DMS114 treated with DMSO at 0.1 percent for 48 hours (cell line): ENCODE data around the gene LPA.
"Not testable (repeated sequence)": the region's sequence is repeated elsewhere in the genome, so short reads cannot be mapped to it uniquely, and the experiment has no call there.

Experiments used
- DNase-seq: peaks from one replicate; lab custom pipeline; 2025; ENCODE audit not compliant: unreplicated experiment; lab: John Stamatoyannopoulos, UW

The LPA gene

DNA sequence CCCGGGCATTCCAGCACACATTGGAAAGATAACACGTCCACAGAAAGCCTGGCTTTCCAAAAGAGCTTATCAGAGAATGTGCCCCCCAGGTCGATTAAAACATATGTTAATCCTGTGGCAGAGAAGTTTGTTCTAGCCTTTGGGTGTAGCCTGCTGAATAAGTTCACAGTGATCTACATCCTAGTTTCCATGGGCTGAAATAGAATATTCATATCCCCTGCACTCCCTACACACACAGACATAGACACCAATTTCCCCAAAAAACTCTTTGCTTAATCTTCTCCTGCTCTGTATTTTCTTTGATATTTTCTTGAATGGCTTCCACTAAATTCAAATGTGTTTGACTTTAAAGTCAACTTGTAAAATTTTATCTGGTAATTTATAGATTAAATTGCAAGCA is 1.6 kb downstream of the LPA start:
- no peak for DNase-seq

DNA sequence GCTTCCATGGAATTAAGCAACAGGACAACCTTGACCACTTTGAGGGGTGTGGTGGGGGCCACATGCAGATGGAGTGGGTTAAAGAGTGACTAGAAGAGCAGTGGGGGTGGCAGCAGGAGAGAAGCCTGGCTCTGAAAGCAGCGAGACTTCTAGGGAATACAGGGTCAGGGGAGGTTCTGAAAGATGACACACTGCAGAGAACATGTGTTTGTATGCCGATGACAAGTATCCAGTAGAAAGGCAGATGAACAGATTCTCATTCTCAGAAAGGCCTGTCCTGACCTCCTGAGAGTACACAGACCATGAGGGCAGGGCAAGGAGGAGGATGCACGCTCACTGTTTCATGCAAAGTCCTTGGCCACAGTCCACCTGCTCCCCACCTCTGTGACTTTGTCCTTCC is 2.9 kb downstream of the LPA start:
- DNase-seq: no peak

DNA sequence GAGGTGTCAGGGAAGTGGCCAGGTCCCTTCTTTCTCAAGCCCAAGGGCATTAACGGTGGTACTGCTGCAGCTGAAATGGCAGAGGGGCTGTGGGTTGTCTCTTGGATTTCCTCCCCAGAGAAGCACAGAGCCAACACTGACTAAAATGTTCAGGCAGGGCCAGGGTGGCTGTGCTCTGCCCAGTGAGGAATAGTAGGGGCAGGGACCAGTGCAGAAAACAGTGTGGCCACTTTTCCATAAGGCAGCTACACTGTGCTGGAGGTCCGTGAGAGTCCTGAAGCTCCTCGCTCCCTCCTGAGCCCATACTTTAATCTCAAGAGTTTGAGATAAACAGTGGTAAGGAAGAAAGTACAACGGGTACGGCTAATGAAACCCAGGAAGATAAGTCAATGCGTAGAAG is 4.5 kb downstream of the LPA start:
- DNase-seq: no peak

DNA sequence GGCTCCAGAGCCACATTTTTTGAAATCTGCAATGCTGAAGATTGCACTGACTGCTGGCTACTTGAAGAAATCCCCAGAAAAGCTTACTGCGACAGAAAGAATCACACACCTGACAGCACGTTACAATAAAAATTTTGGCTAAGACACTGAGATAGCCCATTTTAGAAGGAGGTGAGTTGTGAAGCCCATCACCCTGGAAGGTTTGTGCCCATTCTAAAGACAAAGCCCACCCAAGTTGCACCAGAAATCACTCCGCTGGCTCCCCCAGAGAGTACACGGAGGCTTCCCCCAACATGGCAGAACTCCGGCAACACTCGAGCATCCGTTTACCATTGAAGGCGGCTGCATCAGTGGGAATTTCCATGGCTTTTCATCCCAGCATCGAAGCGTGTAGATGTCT is 29.4 kb downstream of the LPA start:
- DNase-seq: no peak

DNA sequence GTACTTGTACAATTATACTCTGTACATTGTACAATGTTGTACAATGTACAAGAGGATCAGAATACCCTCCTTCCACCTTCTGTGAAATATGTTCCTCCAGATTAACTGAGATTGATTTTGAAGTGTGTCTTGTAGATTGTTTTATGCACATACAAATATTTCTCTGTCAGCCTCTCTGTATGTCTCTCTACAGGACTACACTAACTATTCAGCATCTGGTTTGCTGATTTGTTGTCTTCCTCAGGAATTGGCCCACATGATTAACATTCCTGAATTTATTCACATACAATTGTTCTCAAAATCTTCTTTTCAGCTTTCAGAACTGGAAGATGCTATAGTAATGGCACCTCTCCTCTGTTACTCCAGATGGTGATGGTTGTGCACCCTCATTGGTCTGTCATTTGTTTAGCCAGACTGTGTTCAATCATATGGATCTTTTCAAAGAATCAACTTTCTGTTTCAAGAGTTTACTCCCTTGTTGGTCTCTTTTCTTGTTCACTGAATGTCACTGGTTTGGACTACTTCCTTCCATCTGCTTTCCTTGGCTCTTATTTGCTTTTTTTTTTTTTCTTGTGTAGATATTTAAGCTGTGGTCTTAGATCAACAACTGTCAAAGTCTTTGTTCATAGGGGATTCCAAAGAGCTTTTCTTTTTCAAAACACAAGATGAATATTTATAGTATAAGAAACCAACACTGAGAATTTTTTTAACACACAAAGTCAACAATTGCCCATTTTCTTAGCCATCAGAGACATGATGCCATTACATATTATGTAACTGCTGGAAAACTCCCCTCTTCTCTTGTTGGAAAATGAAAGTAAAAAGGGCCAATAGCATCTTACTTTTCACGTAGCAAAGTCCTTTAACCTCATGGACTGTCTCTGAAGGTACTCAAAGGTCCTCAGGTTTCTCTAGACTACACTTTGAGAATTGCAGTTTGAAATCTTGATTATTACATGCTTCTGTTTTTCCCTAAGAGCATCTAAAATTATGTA is 67.9 kb downstream of the LPA start:
- DNase-seq: no peak

DNA sequence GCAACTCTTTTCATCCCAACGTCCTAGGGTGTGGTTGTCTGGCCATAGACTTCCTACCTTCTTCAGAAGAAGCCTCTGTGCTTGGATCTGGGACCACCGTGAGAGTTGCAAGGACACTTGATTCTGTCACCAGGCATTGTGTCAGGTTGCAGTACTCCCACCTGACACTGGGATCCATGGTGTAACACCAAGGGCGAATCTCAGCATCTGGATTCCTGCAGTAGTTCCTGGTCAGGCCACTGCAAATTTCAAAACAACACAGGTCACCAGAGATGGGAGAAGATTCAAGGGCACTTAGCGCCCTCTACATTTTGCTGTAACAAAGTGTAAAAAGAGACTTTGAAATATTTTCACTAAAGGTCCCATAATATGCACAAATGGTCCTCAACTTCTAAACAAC is 68.8 kb downstream of the LPA start:
- not testable (repeated sequence) for DNase-seq

DNA sequence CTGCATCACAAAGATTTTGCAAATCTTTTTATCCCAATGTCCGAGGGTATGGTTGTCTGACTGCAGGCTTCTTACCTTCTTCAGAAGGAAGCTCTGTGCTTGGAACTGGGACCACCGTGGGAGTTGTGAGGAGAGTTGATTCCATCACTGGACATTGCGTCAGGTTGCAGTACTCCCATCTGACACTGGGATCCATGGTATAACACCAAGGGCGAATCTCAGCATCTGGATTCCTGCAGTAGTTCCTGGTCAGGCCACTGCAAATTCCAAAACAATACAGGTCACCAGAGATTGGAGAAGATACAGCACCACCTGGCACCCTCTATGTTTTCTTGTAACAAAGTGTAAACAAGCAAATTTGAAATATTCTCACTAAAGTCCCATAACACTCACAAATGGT is 77.7 kb downstream of the LPA start:
- DNase-seq: no peak

DNA sequence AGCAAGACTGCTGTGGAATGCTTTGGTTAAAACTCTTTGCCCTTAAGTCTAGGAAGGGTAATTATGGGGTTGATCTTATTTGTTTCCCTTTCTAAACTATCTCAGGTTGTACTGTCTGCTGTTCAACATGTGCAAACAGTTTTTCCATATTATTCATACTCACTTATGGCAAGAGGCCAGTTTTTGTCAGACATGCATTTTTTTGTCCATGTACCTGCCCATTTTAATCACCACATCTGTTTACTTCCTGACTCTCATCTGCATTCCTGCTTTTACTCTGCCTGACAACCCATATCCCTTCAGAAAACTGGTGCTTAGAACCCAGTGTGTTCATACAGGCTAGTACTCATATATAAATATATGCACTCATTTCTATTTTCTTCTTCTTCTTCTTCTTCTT is 80.3 kb downstream of the LPA start:
- no peak for DNase-seq

DNA sequence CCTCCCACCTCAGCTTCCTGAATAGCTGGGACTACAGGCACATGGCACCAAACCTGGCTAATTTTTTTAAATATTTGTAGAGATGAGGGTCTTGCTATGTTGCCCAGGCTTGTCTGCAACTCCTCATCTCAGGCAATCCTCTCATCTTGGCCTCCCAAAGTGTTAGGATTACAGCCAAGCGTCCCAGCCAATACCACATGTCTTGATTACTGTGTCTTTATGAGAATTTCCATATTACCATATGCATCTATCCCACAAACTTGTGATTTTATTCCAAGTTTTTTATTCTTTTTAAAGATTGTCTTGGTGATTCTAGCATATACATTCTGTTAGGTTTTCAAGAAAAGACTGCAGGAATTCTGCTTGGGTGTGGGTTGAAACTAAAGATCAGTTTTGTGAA is 82.7 kb downstream of the LPA start:
- no peak for DNase-seq

DNA sequence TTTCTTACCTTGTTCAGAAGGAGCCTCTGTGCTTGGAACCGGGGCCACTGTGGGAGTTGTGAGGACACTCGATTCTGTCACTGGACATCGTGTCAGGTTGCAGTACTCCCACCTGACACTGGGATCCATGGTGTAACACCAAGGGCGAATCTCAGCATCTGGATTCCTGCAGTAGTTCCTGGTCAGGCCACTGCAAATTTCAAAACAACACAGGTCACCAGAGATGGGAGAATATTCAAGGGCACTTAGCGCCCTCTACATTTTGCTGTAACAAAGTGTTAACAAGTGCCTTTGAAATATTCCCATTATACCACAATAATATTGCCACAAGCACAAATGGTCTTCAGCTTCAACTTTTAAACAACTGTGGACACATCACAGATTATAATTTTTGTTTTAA is 85.6 kb downstream of the LPA start:
- not testable (repeated sequence) for DNase-seq

DNA sequence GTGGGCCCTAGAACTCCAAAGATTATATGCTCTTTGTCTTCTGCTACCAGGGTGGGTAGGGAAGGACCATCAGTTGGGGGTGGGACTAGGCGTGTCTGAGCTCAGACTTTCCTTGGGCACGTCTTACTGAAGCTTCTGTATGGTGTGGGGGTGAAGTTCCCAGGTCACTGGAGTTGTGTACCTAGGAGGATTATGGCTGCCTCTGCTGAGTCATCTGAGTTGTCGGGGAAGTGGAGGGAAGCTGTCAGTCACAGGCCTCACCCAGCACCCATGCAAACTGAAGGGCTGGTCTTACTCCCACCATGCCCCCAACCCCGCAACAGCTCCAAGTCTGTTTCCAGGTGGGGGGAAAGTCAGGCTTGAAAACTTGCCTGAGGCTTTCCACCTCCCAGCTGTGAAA is 90.1 kb downstream of the LPA start:
- DNase-seq: no peak

DNA sequence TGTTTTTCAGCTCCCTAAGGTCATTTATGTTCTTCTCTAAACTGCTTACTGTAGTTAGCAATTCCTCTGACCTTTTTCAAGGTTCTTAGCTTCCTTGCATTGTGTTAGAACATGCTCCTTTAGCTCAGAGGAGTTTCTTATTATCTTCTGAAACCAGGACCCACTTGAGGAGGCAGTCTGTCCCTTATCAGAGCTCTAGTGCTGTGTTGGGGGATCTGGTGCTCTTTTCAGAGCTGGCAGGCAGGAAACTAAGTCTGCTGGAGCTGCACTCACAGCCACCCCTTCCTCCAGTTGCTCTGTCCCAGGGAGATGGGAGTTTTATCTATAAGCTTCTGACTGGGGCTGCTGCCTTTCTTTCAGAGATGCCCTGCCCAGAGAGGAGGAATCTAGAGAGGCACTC is 92.9 kb downstream of the LPA start:
- DNase-seq: not testable (repeated sequence)

DNA sequence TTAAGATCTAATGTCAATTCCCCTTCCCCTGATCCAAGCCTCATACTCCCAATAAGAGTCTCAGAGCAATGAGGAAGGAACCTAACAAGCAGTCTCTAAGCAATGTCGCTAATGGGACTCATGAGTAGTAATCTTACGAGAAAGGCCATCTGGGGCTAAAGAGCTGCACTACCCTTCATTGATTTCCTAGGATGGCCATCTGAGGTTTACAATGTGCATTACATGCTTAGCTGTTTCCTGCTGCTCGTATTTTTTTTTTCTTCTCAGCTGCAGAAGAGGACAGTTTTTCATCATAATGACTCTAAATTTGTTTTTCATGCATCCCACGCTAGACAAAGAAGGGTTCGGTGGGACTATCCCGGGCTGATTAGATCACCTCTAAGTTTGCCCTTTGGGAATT is 119.3 kb downstream of the LPA start:
- DNase-seq: no peak

DNA sequence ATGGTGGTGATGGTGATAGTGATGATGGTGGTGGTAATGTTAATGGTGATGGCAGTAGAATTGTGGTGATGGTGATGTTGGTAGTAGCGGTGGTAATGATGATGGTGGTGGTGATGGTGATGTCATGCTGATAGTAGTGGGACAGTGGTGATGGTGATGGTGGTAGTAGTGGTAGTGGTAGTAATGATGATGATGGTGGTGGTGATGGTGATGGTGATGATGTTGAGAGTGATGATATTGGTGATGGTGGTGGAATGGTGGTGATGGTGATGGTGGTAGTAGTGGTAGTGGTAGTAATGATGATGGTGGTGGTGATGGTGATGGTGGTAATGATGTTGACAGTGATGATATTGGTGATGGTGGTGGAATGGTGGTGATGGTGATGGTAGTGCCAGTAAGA is 128.8 kb downstream of the LPA start:
- no peak for DNase-seq

DNA sequence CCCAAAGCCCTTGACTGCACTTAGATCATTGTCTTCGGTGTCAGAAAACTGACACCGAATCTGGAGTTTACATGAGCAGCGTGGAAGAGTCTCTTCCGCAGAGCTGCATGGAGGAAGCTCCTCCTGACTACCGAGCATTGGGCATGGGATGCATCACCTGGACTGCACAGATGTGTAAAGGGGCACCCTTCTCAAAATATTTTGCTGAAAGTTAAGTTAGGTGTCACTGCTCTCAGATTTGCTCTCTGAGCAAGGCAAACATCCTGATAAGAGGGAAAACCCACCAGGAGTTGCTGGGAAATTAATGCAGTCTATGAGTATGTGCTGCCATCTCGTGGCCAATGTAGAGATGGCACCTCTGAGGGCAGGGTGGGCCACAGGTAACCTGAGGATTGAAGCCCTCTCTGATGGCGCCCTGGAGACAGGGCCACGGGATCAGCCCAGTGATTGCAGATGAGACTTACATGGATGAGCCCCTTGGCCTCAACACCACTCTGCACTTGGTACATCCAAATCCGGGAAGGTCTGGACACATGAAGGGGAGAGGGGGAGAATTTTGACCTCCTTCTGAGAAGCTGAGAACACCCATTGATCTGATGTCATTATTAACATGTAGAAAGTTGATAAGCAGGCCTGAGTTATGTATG is 129.9 kb downstream of the LPA start:
- DNase-seq: peak; percentile 2

DNA sequence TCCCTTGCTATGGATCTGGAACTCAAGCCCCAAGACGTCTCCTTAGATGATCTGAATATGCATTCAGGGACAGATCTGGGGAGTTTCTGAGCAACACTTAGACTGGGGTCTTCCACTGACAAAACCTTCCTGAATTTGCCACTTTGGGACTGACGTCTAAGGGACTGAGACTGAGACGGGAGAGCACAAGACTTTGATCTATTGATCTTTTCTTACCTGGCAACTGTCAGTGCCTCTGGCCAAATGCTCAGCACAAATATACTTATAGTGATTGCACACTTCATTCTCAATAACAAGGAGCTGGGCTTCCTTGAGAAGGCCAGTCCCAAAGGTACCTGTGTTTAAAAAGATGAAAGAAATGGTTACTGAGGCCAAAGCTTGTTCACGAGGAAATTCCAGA is 131.8 kb downstream of the LPA start:
- no peak for DNase-seq

DNA sequence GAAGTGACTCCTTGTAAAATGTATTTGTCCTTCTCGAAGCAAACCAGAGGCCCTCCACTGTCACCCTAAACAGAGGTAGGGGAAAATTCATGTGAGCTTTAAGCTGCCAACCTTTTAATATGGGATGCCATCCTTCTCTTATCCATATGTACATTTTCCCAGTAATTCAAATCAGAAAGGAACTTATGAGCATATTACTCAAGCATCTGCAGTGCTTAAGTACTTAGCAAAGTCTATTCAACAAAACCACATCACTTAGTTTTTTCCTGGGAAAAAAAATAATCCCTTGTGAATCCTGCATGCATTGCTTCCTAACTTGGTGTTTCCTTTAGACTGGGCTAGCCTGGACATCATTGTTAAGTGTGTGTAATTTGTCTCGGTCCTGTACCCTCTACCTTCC is 132.2 kb downstream of the LPA start:
- no peak for DNase-seq

DNA sequence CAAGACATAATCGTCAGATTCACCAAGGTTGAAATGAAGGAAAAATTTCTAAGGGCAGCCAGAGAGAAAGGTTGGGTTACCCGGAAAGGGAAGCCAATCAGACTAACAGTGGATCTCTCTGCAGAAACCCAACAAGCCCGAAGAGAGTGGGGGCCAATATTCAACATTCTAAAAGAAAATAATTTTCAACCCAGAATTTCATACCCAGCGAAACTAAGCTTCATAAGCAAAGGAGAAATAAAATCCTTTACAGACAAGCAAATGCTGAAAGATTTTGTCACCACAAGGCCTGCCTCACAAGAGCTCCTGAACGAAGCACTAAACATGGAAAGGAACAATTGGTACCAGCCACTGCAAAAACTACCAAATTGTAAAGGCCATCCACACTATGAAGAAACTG is 134.6 kb downstream of the LPA start:
- DNase-seq: not testable (repeated sequence)

DNA sequence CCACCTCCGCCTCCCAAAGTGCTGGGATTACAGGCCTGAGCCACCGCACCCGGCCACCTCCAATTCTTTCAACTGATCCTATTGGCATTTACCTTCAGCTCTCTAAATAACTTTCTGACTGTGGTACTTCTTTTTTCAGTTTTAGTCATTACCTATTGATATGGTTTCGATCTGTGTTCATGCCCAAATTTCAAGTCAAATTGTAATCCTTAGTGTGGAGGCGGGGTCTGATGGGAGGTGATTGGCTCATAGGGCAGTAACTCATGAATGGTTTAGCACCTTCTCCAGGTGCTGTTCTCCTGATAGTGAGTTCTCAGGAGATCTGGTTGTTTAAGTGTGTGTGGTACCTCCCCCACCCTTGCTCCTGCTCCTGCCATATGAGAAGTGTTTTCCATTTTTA is 140.9 kb downstream of the LPA start:
- DNase-seq: no peak

DNA sequence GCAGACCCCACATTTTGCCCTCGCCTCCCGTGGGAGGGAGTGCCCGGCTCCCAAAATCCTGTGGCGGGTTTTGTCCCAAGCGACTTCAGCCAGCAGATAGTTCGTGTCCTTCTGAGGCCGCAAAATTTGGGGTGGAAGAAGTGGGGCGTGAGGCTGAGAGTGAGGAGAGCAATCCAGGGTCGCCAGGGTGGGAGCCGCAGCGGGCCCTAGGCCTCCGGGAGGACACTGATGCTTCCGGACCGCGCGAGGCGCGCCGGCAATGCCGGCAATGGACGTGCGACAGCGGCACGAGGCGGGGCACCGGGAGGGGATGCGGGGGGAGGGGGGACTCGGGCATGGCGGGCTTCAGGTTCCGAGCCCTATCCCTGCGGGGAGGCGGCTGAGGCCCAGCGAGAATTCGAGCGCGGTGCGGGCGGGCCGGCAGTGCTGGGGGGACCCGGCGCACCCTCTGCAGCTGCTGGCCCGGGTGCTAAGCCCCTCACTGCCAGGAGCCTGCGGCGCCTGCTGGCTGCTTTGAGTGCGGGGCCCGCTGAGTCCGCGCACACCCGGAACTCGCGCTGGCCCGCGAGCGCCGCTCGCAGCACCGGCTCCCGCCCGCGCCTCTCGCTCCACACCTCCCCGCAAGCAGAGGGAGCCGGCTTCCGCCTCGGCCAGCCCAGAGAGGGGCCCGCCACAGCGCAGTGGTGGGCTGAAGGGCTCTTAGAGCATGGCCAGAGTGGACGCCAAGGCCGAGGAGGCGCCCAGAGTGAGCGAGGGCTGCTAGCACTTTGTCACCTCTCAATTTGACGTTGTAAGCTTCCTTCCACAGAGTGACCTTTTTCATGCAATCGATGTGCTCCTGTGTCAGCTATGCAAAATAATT is 143.8 kb downstream of the LPA start:
- peak; percentile 11 for DNase-seq

DNA sequence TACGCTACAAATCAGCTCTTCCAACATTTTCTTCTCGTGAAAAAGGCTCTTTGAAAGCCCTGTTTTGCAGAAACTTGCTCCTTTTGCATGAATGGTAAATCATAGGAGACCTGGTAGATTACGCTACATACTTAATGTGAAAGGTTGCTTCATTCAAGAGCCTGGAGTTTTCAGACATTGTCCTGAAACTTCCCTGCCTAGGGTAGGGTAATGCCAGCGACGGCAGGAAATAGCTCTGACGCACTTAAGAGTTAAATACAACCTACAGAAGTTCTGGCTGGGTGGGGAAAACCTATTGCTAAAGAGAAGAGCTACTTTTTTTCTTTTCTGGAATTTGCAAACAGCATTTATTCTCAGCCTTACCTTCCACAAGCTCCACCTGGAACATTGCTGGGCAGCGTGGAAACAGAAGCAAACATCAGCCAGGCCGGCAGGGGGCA is 144.5 kb downstream of the LPA start:
- no peak for DNase-seq
